GM15510 (cell line): ENCODE measurements around the gene GLOD4.

Source experiments
- POLR2A ChIP-seq: IDR thresholded peaks from 3 replicates; pipeline ENCODE4 v1.6.1; 2011; ENCODE audit warnings: borderline replicate concordance; ENCODE audit not compliant: insufficient read length; ENCODE audit errors: extremely low read depth

The GLOD4 gene

GRCh38 chr17:789160-789840 lies 7.2 kb upstream of the GLOD4 start:
- TF ChIP-seq POLR2A, result no peak

DNA sequence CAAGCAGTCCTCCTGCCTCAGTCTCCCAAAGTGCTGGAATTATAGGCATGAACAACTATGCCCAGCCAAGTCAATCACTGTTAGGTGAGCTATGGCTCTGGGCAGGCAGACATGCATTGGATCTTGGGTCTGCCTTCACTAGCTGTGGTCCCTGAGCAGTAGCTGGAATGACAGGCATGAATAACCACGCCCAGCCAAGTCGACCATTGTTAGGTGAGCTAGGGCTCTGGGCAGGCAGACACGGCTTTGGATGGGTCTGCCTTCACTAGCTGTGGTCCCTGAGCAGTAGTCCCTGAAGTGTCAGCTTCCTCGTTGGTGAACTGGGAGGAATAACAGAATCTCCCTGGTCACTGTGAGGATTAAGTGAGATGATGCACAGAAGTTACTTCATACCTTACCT lies 6.5 kb upstream of the GLOD4 start:
- TF ChIP-seq POLR2A, result no peak

GRCh38 chr17:787641-788221 lies 5.7 kb upstream of the GLOD4 start:
- no peak for TF ChIP-seq POLR2A

- no peak for TF ChIP-seq POLR2A
Measured at GRCh38 chr17:784143-784542, 2.1 kb upstream of the GLOD4 start.

GRCh38 chr17:778096-778495 lies 4.0 kb downstream of the GLOD4 start:
- no peak for TF ChIP-seq POLR2A

DNA sequence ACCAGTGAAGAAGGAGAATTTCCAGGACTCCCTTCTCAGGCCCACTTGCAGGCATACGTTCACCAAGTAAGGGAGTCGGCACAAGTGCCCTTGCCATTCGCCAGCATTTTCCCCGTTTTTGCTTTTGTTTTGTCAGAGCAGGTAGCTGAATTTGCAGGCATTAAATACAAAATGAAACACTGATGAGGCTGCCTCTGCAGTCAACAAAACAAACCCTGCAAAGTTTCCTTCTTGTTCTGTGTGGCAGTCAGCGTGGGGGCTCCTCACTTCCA lies 7.8 kb downstream of the GLOD4 start:
- TF ChIP-seq POLR2A, result no peak

DNA sequence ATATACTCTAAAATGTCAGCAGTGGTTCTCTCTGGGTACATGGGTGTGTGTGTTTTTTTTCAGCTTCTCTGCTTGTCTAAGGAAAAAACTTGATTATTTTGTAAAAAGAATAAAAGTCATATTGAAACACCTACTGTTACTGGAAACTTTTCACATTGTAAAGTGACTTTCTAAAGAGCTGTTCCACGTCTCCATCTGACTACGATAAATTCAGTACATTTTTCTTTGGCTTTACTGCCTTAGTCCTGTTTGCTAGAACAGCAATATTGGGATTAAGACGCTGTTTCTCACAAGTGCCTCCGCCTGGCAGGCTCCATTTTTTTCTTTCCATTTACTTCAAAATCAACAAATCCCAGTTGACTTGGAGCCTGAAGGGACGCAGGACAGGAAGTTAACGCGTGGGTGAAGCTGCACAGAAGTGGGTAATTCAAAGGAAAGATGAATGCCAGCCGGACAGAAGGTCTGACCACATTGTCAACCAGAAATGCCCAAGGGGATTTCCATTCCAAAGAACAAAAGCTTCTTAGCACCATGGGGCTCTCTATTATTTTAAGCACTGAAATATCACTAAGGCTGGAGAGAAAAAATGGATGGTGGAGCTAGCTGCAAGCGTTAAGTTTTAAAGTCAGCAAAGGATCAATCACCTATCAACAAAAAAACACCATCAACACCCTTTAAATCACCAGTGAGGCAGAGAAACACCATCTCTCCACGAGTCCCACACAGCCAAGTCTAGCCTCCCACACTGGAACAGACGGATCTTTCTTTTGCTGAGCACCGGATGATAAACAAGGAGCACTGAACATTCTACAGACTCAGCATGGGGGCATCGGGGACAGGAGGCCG lies 8.4 kb downstream of the GLOD4 start:
- no peak for TF ChIP-seq POLR2A

- no peak for TF ChIP-seq POLR2A
Measured at GRCh38 chr17:773016-773415, 9.1 kb downstream of the GLOD4 start.

GRCh38 chr17:767076-767475 lies 15.0 kb downstream of the GLOD4 start:
- no peak for TF ChIP-seq POLR2A

GRCh38 chr17:760371-760770 lies 21.7 kb downstream of the GLOD4 start:
- TF ChIP-seq POLR2A, result no peak

GRCh38 chr17:759964-760363 lies 22.1 kb downstream of the GLOD4 start:
- TF ChIP-seq POLR2A, result no peak

DNA sequence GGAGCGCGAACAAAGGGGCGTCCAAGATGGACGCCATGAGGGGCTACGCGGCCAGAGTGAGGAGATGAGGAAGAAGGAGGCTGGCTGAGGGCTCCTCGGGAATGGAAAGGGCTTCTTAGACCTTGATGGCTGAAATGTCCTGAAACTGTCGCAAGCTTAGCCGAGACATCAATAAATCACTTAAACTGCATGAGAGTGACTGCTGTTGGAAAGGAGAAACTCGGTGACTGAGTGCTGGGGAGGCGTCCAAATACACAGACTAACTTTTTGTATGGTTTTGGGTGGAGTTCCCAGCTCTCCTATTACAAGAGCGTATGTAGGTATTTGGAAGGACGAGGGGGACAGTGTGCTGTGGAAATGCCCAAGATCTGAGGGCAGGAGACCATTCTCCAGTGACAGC lies 28.7 kb downstream of the GLOD4 start:
- TF ChIP-seq POLR2A, result no peak

- TF ChIP-seq POLR2A, result no peak
Measured at GRCh38 chr17:752620-753219, 29.4 kb downstream of the GLOD4 start.

DNA sequence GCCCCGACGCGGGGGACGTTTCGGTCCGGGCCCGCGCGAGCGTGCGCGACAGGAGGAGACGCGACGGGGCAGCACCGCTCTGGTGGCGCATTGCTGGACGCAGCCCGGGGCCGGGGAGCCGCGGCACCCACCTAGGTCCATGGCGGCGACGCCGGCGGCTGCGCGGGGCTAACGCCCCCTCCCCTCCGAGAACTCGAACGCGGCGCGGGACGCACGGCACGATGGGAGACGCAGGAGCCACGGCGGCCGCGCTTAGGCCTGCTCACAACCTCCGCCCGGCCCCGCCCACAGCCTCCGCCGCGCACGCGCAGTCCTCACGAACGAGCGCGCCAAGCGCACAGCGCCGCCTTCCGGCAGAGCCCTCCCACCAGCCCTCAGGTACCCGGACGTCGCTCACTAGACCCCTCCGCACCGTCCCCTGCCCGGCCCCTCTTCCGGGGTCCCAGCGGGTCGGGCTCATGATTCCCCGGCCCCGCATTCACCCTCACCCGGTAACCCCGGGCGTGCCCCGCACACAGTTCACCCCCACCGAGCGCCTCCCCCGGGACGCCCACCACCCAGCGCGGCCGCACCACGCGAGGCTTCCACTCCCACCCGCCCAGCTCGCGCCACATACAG lies 30.0 kb downstream of the GLOD4 start, which contains the start of gene GEMIN4:
Gene GEMIN4, minus strand, starts transcription at position 263 of the 618 bp plus-strand sequence. Its CDS starts 122 bp downstream, at position 141.
- TF ChIP-seq POLR2A, result peak; percentile 90
